Midbrain (tissue), 1 donor: Measurements from ENCODE around the gene TM4SF20.

Source experiments
- DNase-seq: peaks from one replicate; lab custom pipeline; 2025; lab: John Stamatoyannopoulos, UW

The TM4SF20 gene

DNA sequence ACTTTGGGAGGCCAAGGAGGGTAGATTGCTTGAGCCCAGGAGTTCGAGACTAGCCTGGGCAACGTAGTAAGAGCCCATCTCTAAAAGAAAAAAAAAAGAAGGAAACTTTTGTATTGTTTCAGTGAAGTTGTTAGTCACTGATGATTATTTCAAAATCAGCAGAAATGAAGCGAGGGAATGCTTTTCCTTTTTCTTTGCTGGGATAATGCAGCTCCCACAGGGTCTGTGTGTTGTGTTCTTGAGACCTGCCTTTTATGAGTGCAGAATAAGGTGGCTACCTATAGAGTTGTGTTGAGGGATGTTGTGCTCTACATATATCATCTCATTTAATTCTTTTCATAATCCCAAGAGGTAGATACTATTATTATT, 11.7 kb downstream of the TM4SF20 start:
- no peak for DNase-seq

DNA sequence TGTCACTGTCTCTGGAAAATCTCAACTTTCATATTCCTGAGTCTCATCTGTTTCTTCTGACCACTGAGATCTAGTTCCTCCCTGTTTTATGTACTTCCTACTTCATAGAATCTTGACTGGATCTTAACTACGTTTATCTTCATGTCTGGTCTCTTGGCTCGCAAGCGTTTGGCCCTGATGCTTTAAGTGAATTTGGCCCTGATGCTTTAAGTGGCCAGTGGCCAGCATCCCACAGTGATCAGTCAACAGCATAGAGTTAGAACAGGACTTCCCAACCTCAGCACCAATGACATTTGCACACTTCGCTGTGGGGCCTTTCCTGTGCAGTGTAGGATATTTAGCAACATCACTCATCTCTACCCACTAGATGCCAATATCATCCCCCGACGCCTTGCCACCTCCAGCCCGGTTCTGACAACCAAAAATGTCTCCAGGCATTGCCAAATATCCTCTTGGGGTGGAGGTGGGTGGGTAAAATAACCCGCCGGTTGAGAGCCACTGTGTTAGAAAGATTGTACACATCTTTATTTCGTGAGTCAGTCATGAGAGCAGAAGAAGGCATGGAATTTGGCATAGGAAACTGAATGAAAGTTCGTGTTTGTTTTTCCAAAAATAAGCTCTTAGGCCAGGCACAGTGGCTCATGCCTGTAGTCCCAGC, 12.2 kb downstream of the TM4SF20 start:
- no peak for DNase-seq

DNA sequence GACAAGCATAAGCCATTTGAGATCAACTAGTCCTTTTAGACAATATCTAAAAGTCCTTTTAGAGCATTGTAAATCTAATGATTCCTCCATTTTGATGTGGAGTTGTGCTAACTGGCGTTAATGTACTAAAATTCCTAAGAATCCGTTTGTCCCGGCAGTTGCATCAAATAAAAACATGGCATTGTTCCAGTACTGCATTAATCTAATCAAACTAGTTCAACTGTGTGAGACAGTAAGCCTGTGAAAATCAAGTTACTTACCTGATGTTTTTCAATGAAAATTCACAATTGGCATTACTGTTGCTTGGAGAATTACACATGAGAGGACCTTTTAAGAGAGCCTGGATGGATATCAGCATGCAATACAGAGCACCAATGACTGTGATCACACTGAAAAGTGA, 13.3 kb downstream of the TM4SF20 start:
- no peak for DNase-seq

DNA sequence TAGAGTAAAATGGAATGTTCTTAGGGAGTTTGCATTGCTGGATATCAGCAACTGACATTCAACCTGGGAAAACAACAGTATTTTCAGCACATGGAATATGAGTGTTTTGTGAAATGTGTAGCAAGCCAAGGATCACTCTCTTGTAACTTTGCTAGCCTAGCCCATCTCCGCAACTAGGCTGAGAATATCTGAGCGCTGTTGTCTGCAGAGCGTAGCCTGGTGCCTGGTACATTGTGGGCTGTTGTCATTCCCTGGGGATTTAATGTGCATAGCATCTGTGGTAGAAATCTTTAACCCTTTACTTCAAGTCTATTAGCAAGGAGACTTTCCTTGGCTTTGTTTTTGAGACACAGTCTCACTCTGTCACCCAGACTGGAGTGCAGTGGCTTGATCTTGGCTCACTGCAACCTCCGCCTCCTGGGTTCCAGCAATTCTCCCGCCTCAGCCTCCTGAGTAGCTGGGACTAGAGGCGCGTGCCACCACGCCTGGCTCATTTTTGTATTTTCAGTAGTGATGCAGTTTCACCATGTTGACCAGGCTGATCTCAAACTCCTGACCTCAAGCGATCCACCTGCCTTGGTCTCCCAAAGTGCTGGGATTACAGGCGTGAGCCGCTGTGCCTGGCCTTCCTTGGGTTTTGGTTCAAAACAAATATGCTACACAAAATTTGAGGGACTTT, 14.4 kb downstream of the TM4SF20 start:
- DNase-seq: peak; percentile 13

DNA sequence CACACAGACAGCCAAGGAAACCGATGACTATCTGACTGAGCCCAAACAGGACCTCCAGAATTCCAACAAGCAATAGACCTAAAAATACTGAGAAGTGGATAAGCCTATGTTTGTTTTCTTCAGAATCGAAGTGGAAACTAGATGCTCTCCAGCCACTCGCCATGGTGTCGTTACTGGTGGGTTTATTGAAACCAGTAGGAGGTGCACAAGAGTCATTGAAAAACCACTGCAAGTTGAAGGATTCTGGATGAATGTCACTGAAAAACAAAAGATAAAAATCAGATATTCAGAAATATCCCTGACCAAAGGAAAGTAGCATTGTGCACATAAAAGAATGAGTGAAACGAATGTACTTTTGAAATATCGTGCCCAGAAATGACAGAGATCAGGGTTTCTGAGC, 15.3 kb downstream of the TM4SF20 start:
- peak; percentile 20 for DNase-seq

DNA sequence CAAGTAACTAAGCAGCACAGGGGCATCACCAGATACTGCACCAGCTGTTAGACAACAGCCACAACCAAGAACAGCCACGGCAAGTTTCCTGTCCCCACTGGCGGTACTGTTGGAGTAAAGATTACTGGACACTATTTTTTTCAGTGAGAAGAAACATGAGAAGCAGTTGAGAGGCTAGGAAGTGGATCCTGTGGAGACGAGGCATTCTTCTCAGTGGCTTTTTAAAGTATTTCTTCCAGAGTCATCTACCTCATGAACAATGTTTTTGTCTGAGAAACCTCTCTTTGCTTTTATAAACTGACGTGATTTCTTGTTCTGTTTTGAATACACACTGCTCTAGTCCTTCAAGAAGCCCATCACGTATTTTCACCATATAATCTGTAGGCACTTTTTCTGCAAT, 18.8 kb downstream of the TM4SF20 start:
- no peak for DNase-seq

DNA sequence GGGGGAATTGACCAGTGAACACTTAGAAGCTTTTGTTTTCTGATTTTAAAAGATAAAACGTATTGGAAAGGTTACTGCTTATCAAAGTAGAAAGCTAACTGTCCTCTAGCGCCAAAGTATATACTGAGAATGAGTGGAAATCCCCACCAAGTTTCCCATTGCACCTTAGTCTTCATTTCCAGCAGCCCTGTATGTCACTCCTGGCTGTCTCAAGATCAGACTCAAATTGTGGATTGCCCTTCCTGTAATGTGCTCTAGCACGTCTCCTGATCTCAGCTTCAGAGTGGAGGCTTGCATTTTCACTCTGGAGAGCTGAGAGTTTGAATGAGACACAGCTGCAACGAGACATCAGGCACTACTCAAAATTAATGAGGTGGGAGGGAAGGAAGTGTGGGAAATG, 27.5 kb downstream of the TM4SF20 start:
- no peak for DNase-seq

DNA sequence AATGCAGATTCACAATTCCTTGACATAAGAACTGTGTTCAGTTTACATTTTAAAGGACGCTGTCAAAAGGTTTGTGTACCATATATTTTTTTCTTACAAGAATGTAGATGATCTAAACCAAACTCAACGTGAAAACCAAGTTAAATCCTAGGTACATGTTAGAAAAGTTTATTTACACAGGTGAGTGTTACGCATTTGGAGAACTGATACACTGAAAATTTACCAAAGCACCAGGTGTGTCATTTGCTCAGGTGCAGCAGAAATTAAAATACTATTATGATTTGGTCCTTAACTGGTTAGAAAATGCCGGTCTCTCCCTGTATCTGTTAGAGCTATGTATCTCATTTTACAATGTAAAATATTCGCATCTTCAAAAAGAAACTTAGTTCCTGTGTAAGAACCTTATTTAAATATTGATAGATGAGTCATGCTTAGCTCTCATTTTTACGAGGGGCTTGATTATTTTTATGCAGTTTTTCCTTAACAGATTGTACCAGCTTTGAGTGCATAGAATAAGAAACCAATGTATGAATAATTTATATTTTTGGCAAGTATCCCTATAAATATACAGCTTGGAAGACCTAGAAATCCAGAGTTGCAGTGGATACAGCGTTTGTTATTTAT, 29.0 kb downstream of the TM4SF20 start:
- no peak for DNase-seq

DNA sequence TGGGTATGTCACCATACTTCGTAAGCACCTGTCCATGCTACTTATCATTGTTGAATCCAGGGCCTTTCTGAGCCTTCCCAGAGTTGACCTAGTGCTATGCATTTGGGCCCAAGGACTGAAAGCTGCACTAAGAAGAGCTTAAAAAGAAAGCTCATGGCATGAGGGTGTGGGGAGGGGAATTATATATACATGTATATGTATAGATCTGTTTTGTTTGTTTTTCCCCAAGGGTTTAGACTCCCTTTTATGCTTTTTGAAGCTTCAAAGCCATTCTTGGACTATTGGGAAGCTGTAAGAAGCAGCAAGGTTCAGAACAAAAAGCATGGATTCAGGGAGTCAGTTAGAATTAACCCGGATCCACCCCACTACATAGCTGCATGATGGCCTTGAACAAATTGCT, 30.8 kb downstream of the TM4SF20 start:
- DNase-seq: no peak

DNA sequence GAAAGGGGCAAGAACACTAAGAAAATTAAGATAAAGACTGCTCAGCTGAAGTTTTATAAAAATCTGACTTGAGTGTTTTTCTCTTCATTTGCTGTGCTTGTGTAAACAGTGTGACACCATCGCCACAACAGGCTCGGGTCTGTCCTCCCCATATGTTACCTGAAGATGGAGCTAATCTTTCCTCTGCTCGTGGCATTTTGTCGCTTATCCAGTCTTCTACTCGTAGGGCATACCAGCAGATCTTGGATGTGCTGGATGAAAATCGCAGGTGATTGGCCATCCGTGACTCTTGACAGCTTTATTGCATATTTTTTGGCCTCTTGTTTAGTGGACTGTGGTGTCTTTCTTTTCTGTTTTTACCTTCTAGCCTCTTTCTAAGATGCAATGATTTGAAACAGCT, 32.0 kb downstream of the TM4SF20 start:
- no peak for DNase-seq

DNA sequence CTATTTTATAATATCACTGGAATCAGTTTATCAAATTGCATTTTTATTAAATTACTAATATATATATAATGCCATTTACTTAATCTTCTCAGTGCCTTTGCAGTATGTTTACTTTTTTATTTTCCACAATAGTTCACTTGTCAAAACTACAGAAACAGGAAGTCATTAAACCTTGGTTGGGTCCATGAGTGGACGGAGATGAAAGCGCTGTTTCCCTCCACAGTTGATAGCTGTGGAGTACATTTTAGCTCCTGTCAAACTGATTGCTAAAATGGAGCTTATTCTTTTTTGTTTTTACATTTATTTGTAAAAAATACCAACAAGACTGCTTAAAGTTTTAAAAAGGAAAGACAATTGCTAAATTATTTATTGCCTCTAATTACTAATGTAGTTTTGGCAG, 34.9 kb downstream of the TM4SF20 start:
- no peak for DNase-seq

DNA sequence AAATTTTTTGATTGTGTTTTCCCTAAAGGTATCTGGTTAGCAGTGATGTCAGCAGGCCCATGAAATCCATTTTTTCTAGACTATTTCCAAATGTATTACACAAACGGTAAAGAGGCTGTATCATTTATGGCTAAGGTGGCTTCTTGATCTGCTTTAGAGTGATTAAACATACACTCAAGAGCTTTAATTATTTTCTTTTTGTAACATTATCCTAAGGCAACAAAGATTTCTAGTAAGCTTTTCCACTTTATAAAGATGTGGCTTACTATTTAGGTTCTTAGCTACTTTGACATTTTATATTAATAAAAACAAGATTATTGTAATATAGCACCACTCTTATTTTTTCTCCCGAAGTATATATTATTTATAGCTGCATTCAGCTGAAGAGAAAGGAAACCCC, 37.6 kb downstream of the TM4SF20 start:
- no peak for DNase-seq

DNA sequence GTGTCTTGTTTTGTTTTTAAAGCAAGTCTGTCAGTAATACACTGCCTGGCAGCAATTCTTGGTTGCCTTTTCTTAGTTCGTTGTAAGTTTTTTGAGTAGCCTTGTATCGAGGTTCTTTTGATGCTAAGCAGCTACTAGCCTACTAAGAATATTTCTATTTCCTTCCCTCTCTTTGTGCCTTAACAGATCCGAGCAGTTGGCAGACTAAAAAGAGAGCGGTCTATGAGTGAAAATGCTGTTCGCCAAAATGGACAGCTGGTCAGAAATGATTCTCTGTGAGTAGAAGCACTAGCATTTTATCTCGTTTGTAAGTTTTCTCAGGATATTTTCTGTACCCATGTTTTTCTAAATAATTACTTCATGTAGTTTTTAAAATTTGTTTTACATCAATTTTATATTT, 39.0 kb downstream of the TM4SF20 start:
- peak; percentile 58 for DNase-seq

DNA sequence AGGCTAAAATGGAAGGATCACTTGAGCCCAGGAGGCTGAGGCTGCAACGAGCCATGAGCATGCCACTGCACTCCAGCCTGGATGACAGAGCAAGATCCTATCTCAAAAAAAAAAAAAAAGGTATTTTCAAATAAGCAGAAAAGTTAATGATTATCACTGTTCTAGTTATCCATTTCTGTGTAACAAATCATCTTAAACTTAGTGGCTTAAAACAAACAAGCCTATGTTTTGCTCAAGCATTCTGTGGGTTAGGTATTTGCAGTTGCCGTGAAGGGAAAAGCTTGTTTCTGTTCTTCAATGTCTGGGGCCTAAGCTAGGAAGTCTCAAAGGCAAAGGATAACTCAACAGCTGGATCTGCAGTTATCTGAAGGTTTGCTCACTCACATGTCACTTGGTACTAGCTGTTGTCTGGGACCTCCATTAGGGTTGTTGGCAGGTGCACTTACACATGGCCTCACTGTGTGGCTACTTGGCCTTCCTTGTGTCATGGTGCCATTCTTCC, 40.0 kb downstream of the TM4SF20 start:
- DNase-seq: no peak

DNA sequence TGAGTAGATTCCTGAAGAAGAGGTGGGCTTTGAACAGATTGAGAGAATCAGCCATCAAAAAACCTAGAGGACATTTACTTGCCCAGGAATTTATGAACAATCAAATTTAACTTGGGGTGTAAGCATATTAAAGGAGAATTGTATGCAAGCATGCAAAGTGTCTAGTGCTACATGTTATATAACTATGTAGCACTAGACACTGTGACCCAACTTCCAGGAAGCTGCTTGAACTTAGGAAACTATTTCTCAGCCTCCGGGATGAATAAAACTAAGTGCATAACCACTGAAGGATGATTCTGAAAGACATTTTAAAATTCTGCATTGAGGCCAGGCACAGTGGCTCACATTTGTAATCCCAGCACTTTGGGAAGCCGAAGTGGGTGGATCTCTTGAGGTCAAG, 41.7 kb downstream of the TM4SF20 start:
- DNase-seq: no peak

DNA sequence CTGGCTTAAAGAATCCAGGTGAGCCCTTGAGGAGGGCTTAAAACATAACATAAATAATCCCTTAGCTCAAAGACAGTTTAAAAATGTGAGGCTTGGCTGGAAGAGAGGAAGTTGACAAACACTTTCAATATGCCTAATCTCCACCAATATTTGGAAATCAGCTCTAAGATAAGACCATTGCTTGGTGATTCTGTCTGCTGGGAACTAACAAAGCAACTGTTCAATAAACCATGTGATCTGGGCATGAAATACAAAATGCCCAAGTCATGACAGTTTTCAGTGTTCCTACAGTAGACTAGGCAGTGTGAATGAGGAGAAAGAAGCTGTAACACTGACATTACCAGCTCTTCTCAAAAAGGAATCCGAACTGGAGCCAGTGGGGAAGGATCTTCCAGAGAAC, 43.4 kb downstream of the TM4SF20 start:
- DNase-seq: peak; percentile 50

DNA sequence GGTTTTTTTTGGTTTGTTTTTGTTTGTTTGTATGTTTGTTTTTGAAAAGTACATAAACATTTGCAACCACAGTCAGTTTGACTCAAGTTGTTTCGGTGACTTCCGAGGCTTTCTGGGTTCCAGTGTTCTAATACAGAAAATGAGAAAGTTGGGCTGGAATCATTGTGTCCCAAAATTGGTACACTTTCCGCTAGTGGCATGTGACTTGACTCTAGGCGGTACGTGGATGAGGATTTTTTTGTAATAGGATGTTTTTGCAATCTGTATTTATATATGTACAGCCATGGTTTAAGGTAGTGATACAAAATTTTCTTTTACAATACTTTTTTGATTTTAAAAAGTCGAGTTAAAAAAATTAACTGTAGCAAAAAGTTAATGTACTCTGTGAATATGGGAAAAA, 52.3 kb downstream of the TM4SF20 start:
- DNase-seq: no peak

DNA sequence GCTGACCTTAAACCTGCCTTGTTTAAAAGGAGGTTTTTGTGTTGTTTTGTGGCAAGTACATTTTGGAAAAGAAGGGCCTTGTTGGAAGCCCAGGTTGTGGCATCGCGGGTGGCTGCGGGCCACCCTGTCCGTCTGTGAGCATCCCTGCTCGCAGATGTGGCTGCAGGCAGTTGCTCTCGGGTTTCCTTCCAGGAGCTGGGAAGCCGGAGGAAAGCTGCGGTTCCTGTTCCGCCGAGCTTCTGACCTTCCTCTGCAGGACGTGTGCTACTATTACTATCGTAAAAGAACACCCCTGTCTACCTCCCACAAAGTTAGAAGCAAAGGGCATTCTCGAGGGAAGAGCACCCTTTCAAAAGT, 53.3 kb downstream of the TM4SF20 start:
- peak; percentile 65 for DNase-seq

DNA sequence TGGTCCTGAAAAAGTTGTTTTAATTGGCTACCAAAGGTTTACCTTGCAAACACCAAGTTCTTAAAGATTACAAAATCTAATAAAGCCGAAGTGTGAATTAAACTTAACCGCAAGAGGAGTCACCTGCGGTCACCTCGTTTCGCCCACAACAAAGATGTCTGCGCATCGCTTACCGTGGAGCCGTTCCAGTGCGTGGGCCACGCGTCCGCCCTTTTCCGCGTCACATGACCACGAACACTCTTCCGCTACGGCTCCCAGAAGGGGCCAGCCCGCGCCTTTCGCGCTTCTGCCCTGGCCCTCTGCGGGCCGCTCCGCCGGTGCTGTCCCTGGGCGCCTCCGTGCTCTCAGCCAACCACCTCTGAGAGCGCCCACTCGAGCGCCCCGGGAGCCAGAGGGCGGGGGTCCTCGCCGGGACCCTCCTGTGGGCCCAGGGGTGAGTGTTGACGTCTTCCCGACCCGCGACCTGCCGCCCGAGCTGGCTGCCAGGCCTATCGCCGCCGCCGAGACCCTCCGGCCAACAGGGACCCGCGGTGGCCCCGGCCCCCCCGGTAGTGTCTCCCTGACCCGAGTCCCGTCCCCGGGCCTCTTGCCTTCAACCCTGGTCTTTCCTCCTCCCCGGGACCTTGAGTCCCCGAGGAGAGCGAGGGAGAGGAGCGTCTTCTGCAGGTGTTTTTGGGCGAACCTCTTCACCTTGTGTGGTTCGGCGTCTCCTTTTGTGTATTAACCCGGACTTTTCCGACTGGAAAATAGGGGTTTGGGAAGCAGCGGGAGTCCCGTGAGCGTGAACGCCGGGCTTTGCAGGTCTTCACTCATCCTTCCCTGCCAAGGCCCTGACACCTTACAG, 53.9 kb downstream of the TM4SF20 start, which contains the start of gene MFF:
TSS of gene MFF (plus strand) at position 257 of the 844 bp plus-strand sequence. CDS start 5,415 bp downstream, outside the sequence.
- peak; percentile 94 for DNase-seq

DNA sequence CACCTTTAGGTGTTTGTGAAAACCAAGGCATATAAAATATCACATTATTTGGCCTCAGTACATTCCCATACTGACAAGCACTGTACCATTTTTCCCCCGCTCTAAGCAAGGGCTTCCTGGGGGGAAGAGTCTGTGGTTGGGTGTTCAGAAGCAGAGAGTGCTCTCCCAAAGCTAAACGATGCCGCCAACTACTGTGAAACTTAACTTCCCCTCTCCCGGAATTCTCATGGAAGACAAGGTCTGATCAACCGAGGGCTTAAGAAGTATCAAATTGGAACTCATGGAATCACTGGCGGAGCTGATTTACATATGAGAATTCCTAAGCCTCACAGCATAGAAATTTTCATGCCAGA, 54.5 kb downstream of the TM4SF20 start:
- no peak for DNase-seq

DNA sequence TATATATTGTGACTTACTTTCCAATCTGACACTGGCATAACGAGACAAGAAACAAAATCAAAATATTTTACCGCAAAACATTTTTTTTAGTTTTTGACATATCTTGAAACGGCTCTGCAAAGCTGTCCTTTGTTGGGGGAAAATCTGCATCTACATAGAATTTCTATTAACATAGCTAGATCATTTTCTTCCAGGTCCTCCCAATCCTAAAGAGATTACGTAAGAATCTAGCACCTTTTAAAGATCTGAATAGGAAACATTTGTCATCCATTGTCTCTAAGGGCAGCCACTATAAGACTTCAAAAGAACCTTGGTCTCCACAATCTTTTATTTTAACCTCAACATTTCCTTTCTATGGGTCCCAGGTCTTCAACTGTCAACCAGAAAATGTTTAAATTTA, 55.3 kb downstream of the TM4SF20 start:
- no peak for DNase-seq

DNA sequence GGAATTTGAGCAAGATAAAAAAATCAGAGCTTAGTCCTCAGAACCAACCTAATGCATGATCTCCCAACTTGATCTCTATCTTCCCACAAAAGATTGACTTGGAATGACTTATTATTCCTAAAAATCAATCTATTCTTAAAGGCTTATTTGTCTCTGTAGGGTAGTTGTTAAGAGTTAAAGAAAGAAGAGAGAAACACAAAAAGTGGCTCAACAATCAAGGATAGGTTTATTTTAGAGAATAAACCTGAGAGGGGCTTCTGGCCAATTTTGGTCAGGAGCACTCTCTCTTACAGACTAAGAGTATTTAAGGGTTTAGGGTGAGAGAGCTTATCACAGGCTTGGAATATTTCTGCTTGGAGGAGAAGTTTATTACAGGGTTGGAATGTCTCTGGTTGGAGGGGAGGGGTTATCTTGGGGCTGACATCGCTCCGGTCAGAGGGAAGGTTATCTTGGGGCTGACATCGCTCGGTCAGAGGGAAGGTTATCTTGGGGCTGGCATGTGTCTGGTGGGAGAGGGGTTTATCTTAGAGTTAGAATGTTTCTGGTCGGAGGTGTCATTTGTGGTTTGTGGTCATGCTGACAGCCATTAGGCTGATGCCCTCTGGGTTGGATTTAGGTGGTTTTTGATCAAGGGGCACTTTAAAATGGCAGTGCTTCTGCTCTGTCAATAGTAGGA, 56.4 kb downstream of the TM4SF20 start:
- no peak for DNase-seq
